GM12878 (cell line): ENCODE measurements around the gene TMEM208. TPM values are rescaled to one million over a fixed set of nuclear protein-coding genes. Genes with fewer than 3 reads are reported as not detected.

ENCODE experiments used
- ATAC-seq: fragments of 200-7000 bp; cut with Tn5 transposase; 3 replicates; pipeline ENCODE4 v1.9.1; 2020; ENCODE audit warnings: mild to moderate bottlenecking, moderate library complexity
- BruUV-seq: library from RNA; stranded (reverse); fragments of 400-500 nt; replicated peaks from 2 replicates; lab custom pipeline; 2021; lab: Mats Ljungman, UMichigan
- CTCF ChIA-PET: fragments of 300-600 bp; sonication (Branson Sonifier 250); formaldehyde crosslinking; extraction: SDS; loops from one replicate; lab custom pipeline; 2021; ENCODE audit warnings: inconsistent platforms; lab: Yijun Ruan, JAX
- POLR2A ChIA-PET: fragments of 350-600 bp; formaldehyde crosslinking; extraction: SDS; loops from one replicate; lab custom pipeline; 2021; ENCODE audit warnings: inconsistent platforms; lab: Charles Lee
- RAD21 ChIA-PET: fragments of 300-600 bp; sonication (Branson Sonifier 250); formaldehyde crosslinking; loops from one replicate; lab custom pipeline; 2023; ENCODE audit warnings: antibody characterized with exemption; ENCODE audit not compliant: unreplicated experiment; lab: Charles Lee
- SMC1A ChIA-PET: fragments of 300-600 bp; sonication (Branson Sonifier 250); formaldehyde crosslinking; loops from one replicate; lab custom pipeline; 2023; ENCODE audit not compliant: unreplicated experiment, uncharacterized antibody; lab: Charles Lee
- DNase-seq: peaks from one replicate; pipeline ENCODE4 v3.0.0-alpha.2; 2011; ENCODE audit warnings: low read depth, low spot score
- FAIRE-seq: peaks from 3 replicates; lab custom pipeline; 2011; peaks lifted over from hg19 to GRCh38; lab: Jason Lieb, UNC
- H2AFZ ChIP-seq: 2 replicates; pipeline ENCODE4 v1.6.0; 2011; ENCODE audit warnings: low read depth, low read length, control low read depth; ENCODE audit not compliant: control insufficient read depth
- H3K27ac ChIP-seq: 2 replicates; pipeline ENCODE4 v1.5.1; 2011; ENCODE audit warnings: control low read depth; ENCODE audit not compliant: control insufficient read depth, insufficient read depth
- H3K27me3 ChIP-seq, 2 experiments: replicated peaks in 1 of 2; 2 replicates each; pipeline versions ENCODE4 v1.6.0 to v1.6.1; 2011; ENCODE audit warnings: low read length in 1 of 2; ENCODE audit not compliant: control insufficient read depth in 2 of 2, insufficient read depth in 2 of 2
- H3K36me3 ChIP-seq, 2 experiments: 2 replicates each; pipeline ENCODE4 v1.5.1; 2011; ENCODE audit warnings: low read length in 1 of 2; ENCODE audit not compliant: control insufficient read depth in 2 of 2, insufficient read depth in 2 of 2
- H3K4me1 ChIP-seq: 2 replicates; pipeline ENCODE4 v1.6.1; 2011; ENCODE audit warnings: mild to moderate bottlenecking, low read length, moderate library complexity, mixed read lengths; ENCODE audit not compliant: control insufficient read depth, insufficient read depth
- H3K4me2 ChIP-seq: 2 replicates; pipeline ENCODE4 v1.6.0; 2011; ENCODE audit warnings: control low read depth; ENCODE audit not compliant: control insufficient read depth, insufficient read depth
- H3K4me3 ChIP-seq: fragments of 200-600 bp; sonication (generic); 2 replicates; pipeline ENCODE4 v1.5.1; 2016
- H3K79me2 ChIP-seq: 2 replicates; pipeline ENCODE4 v1.6.0; 2011; ENCODE audit warnings: low read length; ENCODE audit not compliant: control insufficient read depth, insufficient read depth
- H3K9ac ChIP-seq: 2 replicates; pipeline ENCODE4 v1.8.0; 2011; ENCODE audit warnings: low read length, control low read depth, mixed read lengths; ENCODE audit not compliant: control insufficient read depth, insufficient read depth
- H3K9me3 ChIP-seq: replicated peaks from 3 replicates; pipeline ENCODE4 v1.5.1; 2011; ENCODE audit warnings: mild to moderate bottlenecking, low read length; ENCODE audit not compliant: control insufficient read depth, insufficient read depth
- H4K20me1 ChIP-seq: 2 replicates; pipeline ENCODE4 v1.6.0; 2011; ENCODE audit not compliant: control insufficient read depth, insufficient read depth
- CHD4 ChIP-seq: fragments of 200-600 bp; sonication (generic); IDR thresholded peaks from 2 replicates; pipeline ENCODE4 v1.6.1; 2016; ENCODE audit warnings: mild to moderate bottlenecking
- HDAC2 ChIP-seq: fragments of 200-600 bp; sonication (generic); IDR thresholded peaks from 2 replicates; pipeline ENCODE4 v1.6.1; 2017
- KAT2A ChIP-seq: conservative IDR thresholded peaks from 2 replicates; pipeline ENCODE4 v1.6.1; 2011; ENCODE audit warnings: low read depth, low read length; ENCODE audit not compliant: control insufficient read depth
- MEF2B ChIP-seq: fragments of 450-650 bp; IDR thresholded peaks from 2 replicates; pipeline ENCODE4 v1.6.1; 2018; ENCODE audit warnings: mild to moderate bottlenecking, moderate library complexity; ENCODE audit not compliant: partially characterized antibody, poor library complexity, severe bottlenecking
- MTA2 ChIP-seq: fragments of 450-650 bp; IDR thresholded peaks from 2 replicates; pipeline ENCODE4 v1.6.1; 2016; ENCODE audit warnings: low read depth, mild to moderate bottlenecking, moderate library complexity
- MTA3 ChIP-seq: IDR thresholded peaks from 2 replicates; pipeline ENCODE4 v1.6.1; 2012; ENCODE audit warnings: low read length, inconsistent platforms, borderline replicate concordance
- MYC ChIP-seq: IDR thresholded peaks from 2 replicates; pipeline ENCODE4 v1.6.1; 2011; ENCODE audit warnings: mild to moderate bottlenecking, low read length, moderate library complexity, inconsistent platforms; ENCODE audit not compliant: insufficient read depth, insufficient replicate concordance, insufficient read length, severe bottlenecking
- NFXL1 ChIP-seq: fragments of 450-650 bp; IDR thresholded peaks from 2 replicates; pipeline ENCODE4 v1.6.1; 2017; ENCODE audit warnings: antibody characterized with exemption, mild to moderate bottlenecking, borderline replicate concordance
- RAD21 ChIP-seq: IDR thresholded peaks from 2 replicates; pipeline ENCODE4 v1.6.1; 2011; ENCODE audit warnings: mild to moderate bottlenecking, low read depth, low read length, moderate library complexity; ENCODE audit not compliant: insufficient read depth
- RAD51 ChIP-seq: fragments of 450-650 bp; IDR thresholded peaks from 2 replicates; pipeline ENCODE4 v1.6.1; 2016; ENCODE audit warnings: moderate library complexity, mild to moderate bottlenecking, inconsistent platforms
- TARDBP ChIP-seq: IDR thresholded peaks from 2 replicates; pipeline ENCODE4 v1.6.1; 2016; ENCODE audit warnings: borderline replicate concordance
- TBL1XR1 ChIP-seq: IDR thresholded peaks from 2 replicates; pipeline ENCODE4 v1.6.1; 2012; ENCODE audit warnings: low read depth, low read length, improper control_type of control experiment
- ZNF217 ChIP-seq: fragments of 450-650 bp; IDR thresholded peaks from 2 replicates; pipeline ENCODE4 v1.6.1; 2017; ENCODE audit warnings: antibody characterized with exemption, mild to moderate bottlenecking
- WGBS: methylation state at CpG from one replicate; pipeline ENCODE4 v1.1.6; 2016; ENCODE audit warnings: low lambda C conversion rate; ENCODE audit not compliant: insufficient replicate concordance, insufficient coverage; ENCODE audit errors: missing lambda C conversion rate; 5-methylcytosine and 5-hydroxymethylcytosine counted together
- in situ Hi-C: fragments of 300-500 bp; cut with MboI; formaldehyde crosslinking; loops from 9 replicates; pipeline ENCODE4 v1.14.3; 2018; ENCODE audit warnings: mixed read lengths
- intact Hi-C: fragments of 100-400 bp; cut with micrococcal nuclease; formaldehyde crosslinking; loops from one replicate; pipeline ENCODE4 v1.14.2; 2022; ENCODE audit not compliant: unreplicated experiment
- polyA plus RNA-seq, 11 experiments: library from polyadenylated mRNA; depleted of rRNA in 4 of 11; unstranded in 6 of 11; stranded (reverse) in 5 of 11; fragments of >200 nt; fragmentation: Nextera tagmentation in 4 of 11; fragmentation: Illumina TruSeq in 1 of 11; extraction: Ambion mirVana in 4 of 11; extraction: Trizol in 1 of 11; gene quantifications; 1 replicate in 1 of 11; 2 replicates in 10 of 11; pipeline versions ENCODE4 v1.2.1 to v1.2.3, GENCODE V29; 2011 to 2016; ENCODE audit warnings: inconsistent platforms in 2 of 11, missing spikeins in 2 of 11, low read depth in 1 of 11
- total RNA-seq, 4 experiments: library from RNA; depleted of rRNA in 3 of 4; stranded (reverse); fragments of >200 nt in 3 of 4; fragmentation: Illumina TruSeq in 1 of 4; extraction: Trizol in 1 of 4; gene quantifications; 2 replicates each; pipeline versions ENCODE4 v1.2.1 to v1.2.3, GENCODE V29; 2013 to 2021
- TF ChIP-seq, protein P1 (sequence below): IDR thresholded peaks from 2 replicates; pipeline ENCODE4 v1.6.1; 2012; ENCODE audit warnings: low read depth, low read length, improper control_type of control experiment
- TF ChIP-seq, protein P2 (sequence below): fragments of 150-350 bp; IDR thresholded peaks from 2 replicates; pipeline ENCODE4 v1.6.1; 2014; ENCODE audit warnings: mild to moderate bottlenecking, low read depth, low read length

Gene TMEM208
- total and polyA plus RNA-seq, 10 of the 15 experiments (the other 5 are each of a cell fraction or from before 2014, with no cell fraction given), result 34.1 to 244 (median 54.1) TPM

DNA sequence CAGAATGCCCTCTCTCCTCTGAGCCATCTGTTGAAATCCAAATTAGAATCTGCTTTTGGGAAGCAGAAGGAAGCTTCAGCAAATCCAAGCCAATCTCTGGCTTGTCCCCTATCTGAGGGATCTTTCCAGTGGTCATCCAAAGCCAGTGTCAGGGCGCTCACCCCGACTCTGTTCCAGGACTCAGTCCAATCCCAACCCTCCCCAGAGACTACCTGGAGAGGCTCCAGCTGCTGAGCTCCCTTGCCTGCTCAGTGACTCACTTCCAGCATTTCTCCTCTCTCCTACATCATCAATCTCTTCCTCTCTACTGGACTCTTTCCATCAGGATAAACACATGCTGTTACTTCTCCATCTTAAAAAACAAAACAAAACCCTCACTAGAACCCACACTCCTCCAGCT lies 45.6 kb upstream of the TMEM208 start:
- in situ Hi-C loops, result no loop called here
- ATAC-seq (no peak), DNase-seq (no peak), FAIRE-seq (no peak)
- no TSS peak for BruUV-seq
- ChIA-PET POLR2A (no interaction called here), SMC1A (interaction anchor here (0.7 to 1.5 kb wide), 3 partner anchors 12 to 163 kb away, joined by 3 to 5 read pairs (median 4); partner anchors contain the start of gene TMEM208), CTCF (interaction anchor here (0.6 to 3.2 kb wide), 8 partner anchors 8 to 163 kb away, joined by 3 to 28 read pairs (median 4); partner anchors contain the start of genes FBXL8, NOL3 and TRADD), RAD21 (interaction anchor here (1.9 kb wide), 1 partner anchor 22 kb away, joined by 4 read pairs; the partner anchor contains the start of genes FBXL8 and TRADD)
- Histone ChIP-seq H3K4me2 (0 out of 2 replicates have a peak overlapping the region, but pooled peaks have one; percentile 38), H4K20me1 (no peaks in the 10 kb centered on the region; the same call in 1 of the 2 replicates), H3K27ac (no peak overlapping the region), H3K4me1 (peaks cover 13% of the 10 kb centered on the region), H3K36me3 (no peaks in the 10 kb centered on the region), H3K27me3 (peaks cover 0 to 3% of the 10 kb centered on the region in 2 experiments; a peak in 2 of 4 replicates), H3K9ac (no peak overlapping the region), H2AFZ (no peak overlapping the region), H3K4me3 (no peak overlapping the region), H3K79me2 (peaks cover 5% of the 10 kb centered on the region), H3K9me3 (no peaks in the 10 kb centered on the region)
- intact Hi-C loops, result no loop called here
- WGBS, result 75% methylated on average over 2 of the region's 2 CpGs
- TF ChIP-seq TBL1XR1, result no peak
- no peak for TF ChIP-seq MTA2
- TF ChIP-seq CHD4, result no peak
- TF ChIP-seq TARDBP, result no peak
- TF ChIP-seq, protein P1, sequence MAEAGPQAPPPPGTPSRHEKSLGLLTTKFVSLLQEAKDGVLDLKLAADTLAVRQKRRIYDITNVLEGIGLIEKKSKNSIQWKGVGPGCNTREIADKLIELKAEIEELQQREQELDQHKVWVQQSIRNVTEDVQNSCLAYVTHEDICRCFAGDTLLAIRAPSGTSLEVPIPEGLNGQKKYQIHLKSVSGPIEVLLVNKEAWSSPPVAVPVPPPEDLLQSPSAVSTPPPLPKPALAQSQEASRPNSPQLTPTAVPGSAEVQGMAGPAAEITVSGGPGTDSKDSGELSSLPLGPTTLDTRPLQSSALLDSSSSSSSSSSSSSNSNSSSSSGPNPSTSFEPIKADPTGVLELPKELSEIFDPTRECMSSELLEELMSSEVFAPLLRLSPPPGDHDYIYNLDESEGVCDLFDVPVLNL, result no peak
- no peak for TF ChIP-seq MEF2B
- TF ChIP-seq MYC, result no peak
- TF ChIP-seq, protein P2, sequence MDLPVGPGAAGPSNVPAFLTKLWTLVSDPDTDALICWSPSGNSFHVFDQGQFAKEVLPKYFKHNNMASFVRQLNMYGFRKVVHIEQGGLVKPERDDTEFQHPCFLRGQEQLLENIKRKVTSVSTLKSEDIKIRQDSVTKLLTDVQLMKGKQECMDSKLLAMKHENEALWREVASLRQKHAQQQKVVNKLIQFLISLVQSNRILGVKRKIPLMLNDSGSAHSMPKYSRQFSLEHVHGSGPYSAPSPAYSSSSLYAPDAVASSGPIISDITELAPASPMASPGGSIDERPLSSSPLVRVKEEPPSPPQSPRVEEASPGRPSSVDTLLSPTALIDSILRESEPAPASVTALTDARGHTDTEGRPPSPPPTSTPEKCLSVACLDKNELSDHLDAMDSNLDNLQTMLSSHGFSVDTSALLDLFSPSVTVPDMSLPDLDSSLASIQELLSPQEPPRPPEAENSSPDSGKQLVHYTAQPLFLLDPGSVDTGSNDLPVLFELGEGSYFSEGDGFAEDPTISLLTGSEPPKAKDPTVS, result no peak
- no peak for TF ChIP-seq KAT2A
- no peak for TF ChIP-seq RAD21
- no peak for TF ChIP-seq MTA3
- TF ChIP-seq NFXL1, result no peak
- TF ChIP-seq ZNF217, result no peak
- TF ChIP-seq HDAC2, result no peak
- no peak for TF ChIP-seq RAD51
